ENCODE results near the gene LRMDA.

LRMDA gene

GRCh38 chr10:75681334-75681733 lies 249.9 kb downstream of the LRMDA start:
- no peak for DNase-seq

GRCh38 chr10:75682649-75683557 lies 251.5 kb downstream of the LRMDA start:
- DNase-seq, result no peak

- no peak for DNase-seq
Observed at GRCh38 chr10:75685187-75685586, 253.8 kb downstream of the LRMDA start.

GRCh38 chr10:75688506-75689300 lies 257.3 kb downstream of the LRMDA start:
- no peak for DNase-seq

- no peak for DNase-seq
Observed at GRCh38 chr10:75693489-75693888, 262.1 kb downstream of the LRMDA start.

GRCh38 chr10:75694269-75694668 lies 262.8 kb downstream of the LRMDA start:
- DNase-seq, result no peak

GRCh38 chr10:75694790-75695189 lies 263.4 kb downstream of the LRMDA start:
- no peak for DNase-seq

- no peak for DNase-seq
Observed at GRCh38 chr10:75695994-75696393, 264.6 kb downstream of the LRMDA start.

GRCh38 chr10:75696536-75696935 lies 265.1 kb downstream of the LRMDA start:
- no peak for DNase-seq

- no peak for DNase-seq
Observed at GRCh38 chr10:75703191-75703854, 271.9 kb downstream of the LRMDA start.

- DNase-seq, result no peak
Observed at GRCh38 chr10:75705426-75705825, 274.0 kb downstream of the LRMDA start.

- DNase-seq, result no peak
Observed at GRCh38 chr10:75707080-75707840, 275.8 kb downstream of the LRMDA start.

- peak; percentile 69 for DNase-seq
Observed at GRCh38 chr10:75708060-75708459, 276.6 kb downstream of the LRMDA start.

GRCh38 chr10:75709245-75709644 lies 277.8 kb downstream of the LRMDA start:
- no peak for DNase-seq

- DNase-seq, result no peak
Observed at GRCh38 chr10:75709811-75710210, 278.4 kb downstream of the LRMDA start.

GRCh38 chr10:75712242-75712880 lies 280.9 kb downstream of the LRMDA start:
- no peak for DNase-seq

- no peak for DNase-seq
Observed at GRCh38 chr10:75716506-75716905, 285.1 kb downstream of the LRMDA start.

- no peak for DNase-seq
Observed at GRCh38 chr10:75717126-75717916, 285.9 kb downstream of the LRMDA start.

GRCh38 chr10:75718991-75719390 lies 287.6 kb downstream of the LRMDA start:
- peak; percentile 72 for DNase-seq

- DNase-seq, result no peak
Observed at GRCh38 chr10:75720157-75720556, 288.7 kb downstream of the LRMDA start.

- no peak for DNase-seq
Observed at GRCh38 chr10:75722020-75722419, 290.6 kb downstream of the LRMDA start.
